Measurements from ENCODE around the gene HOXA6.

HOXA6 gene

GRCh38 chr7:27103489-27104226, 43.9 kb downstream of the HOXA6 start:
- no peak for TF ChIP-seq CTCF (conservative IDR thresholded peaks at IDR 0.05; ENCODE audit: low read length)
- no peak overlapping the region for H3K4me3 ChIP-seq (ENCODE audit: low read length)
- no peak for DNase-seq (ENCODE audit: low read depth)

GRCh38 chr7:27102581-27103442, 44.8 kb downstream of the HOXA6 start, which contains the start of gene HOXA2:
TSS of gene HOXA2 (minus strand) at chr7:27102683. CDS start at chr7:27102500, 183 bp downstream.
- DNase-seq (ENCODE audit: low read depth): no peak
- TF ChIP-seq CTCF (conservative IDR thresholded peaks at IDR 0.05; ENCODE audit: low read length): no peak
- H3K4me3 ChIP-seq (ENCODE audit: low read length): peak within 1 kb of the TSS; percentile 40

GRCh38 chr7:27101957-27102580, 45.5 kb downstream of the HOXA6 start:
- no peak for DNase-seq (ENCODE audit: low read depth)

GRCh38 chr7:27101171-27101956, 46.2 kb downstream of the HOXA6 start:
- TF ChIP-seq CTCF (conservative IDR thresholded peaks at IDR 0.05; ENCODE audit: low read length): no peak
- DNase-seq (ENCODE audit: low read depth): no peak
- H3K4me3 ChIP-seq (ENCODE audit: low read length): peak overlapping the region; percentile 35

More at GRCh38 chr7:27101957-27102580, 45.5 kb downstream of the HOXA6 start:
- no peak for TF ChIP-seq CTCF (conservative IDR thresholded peaks at IDR 0.05; ENCODE audit: low read length)
- peak overlapping the region; percentile 40 for H3K4me3 ChIP-seq (ENCODE audit: low read length)

GRCh38 chr7:27100694-27101170, 46.8 kb downstream of the HOXA6 start:
- H3K4me3 ChIP-seq (ENCODE audit: low read length): peak overlapping the region; percentile 33
- TF ChIP-seq CTCF (conservative IDR thresholded peaks at IDR 0.05; ENCODE audit: low read length): no peak
- DNase-seq (ENCODE audit: low read depth): no peak
